ENCODE measurements around the gene RAI2. TPM values are rescaled to one million over a fixed set of nuclear protein-coding genes. Genes with fewer than 3 reads are reported as not detected.

The RAI2 gene
- total RNA-seq, 2 donors from 2014 or later, result 13.9 to 29.6 TPM

DNA sequence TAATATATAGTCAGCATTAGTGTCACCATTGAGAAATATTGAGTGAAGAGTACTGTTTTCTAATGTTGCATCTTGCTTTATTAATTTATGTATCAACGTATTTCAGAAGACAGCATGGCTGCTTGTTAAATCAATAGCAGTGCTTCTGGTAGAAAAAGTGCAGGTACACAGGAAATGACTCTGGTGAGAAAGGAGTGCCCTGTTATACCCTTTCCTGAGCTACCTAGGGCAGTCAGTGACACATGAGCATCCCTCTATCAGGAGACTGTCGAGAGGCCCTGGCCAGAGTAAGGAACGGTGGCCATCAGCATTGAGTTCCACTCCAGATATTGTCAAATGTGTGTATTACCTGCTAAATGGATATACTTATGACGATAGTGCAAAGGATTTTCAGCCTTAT is 81.7 kb downstream of the RAI2 start:
- no peak overlapping the region for H3K27ac ChIP-seq
- DNase-seq (ENCODE audit: low spot score), result no peak
- H3K4me3 ChIP-seq, result no peak overlapping the region
- no peaks in the 10 kb centered on the region for H3K4me1 ChIP-seq
- H3K9me3 ChIP-seq, result peaks cover 0 to 4% of the 10 kb centered on the region in 2 donors
- H3K36me3 ChIP-seq, result no peaks in the 10 kb centered on the region
- H3K27me3 ChIP-seq, result no peaks in the 10 kb centered on the region
- TF ChIP-seq, protein P1, sequence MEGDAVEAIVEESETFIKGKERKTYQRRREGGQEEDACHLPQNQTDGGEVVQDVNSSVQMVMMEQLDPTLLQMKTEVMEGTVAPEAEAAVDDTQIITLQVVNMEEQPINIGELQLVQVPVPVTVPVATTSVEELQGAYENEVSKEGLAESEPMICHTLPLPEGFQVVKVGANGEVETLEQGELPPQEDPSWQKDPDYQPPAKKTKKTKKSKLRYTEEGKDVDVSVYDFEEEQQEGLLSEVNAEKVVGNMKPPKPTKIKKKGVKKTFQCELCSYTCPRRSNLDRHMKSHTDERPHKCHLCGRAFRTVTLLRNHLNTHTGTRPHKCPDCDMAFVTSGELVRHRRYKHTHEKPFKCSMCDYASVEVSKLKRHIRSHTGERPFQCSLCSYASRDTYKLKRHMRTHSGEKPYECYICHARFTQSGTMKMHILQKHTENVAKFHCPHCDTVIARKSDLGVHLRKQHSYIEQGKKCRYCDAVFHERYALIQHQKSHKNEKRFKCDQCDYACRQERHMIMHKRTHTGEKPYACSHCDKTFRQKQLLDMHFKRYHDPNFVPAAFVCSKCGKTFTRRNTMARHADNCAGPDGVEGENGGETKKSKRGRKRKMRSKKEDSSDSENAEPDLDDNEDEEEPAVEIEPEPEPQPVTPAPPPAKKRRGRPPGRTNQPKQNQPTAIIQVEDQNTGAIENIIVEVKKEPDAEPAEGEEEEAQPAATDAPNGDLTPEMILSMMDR (IDR thresholded peaks at IDR 0.05), result no peak

DNA sequence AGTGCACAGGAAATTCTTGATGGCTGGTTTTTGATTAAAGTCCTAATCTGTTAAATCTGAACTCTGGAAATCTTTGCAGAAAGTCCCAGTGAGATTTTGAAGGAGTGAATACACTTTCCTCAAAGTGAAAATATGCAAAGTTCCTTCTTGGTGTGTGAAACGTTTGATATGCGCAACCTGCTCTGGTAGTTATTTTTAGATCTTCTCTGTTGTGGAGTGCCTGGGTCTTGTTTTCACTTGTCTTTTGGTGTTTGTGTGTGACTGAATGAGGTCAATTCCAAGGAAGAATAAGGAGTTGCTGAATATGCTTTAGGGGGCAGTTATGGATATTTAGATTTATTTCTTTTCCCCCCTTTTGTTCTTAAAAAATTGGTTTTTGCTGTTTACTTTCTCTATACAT is 82.1 kb downstream of the RAI2 start:
- TF ChIP-seq, protein P1 (IDR thresholded peaks at IDR 0.05), result no peak
- Histone ChIP-seq H3K4me3 (no peak overlapping the region), H3K27ac (no peak overlapping the region), H3K27me3 (no peaks in the 10 kb centered on the region), H3K36me3 (no peaks in the 10 kb centered on the region), H3K4me1 (no peaks in the 10 kb centered on the region), H3K9me3 (peaks cover 0 to 4% of the 10 kb centered on the region in 2 donors)
- no peak for DNase-seq (ENCODE audit: low spot score)

DNA sequence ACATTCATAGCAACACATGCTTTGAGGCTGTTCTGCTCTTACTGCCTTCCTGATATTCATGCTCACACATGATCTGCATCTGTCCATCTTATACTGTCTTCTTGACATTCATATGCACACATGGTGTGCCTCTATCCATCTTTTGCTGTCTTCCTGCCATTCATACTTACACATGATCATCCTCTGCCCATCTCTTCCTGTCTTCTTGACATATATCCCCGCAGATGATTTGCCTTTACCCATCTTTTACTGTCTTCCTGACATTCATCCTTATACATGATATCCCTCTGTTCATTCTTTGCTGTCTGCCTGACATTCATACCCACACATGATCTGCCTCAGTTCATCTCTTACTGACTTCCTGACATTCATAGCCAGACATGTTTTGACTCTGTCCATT is 87.0 kb downstream of the RAI2 start:
- Histone ChIP-seq H3K36me3 (no peaks in the 10 kb centered on the region), H3K4me3 (no peak overlapping the region), H3K27me3 (no peaks in the 10 kb centered on the region), H3K4me1 (no peaks in the 10 kb centered on the region), H3K27ac (no peak overlapping the region), H3K9me3 (no peaks in the 10 kb centered on the region)
- TF ChIP-seq, protein P1 (IDR thresholded peaks at IDR 0.05), result no peak
- no peak for DNase-seq (ENCODE audit: low spot score)

DNA sequence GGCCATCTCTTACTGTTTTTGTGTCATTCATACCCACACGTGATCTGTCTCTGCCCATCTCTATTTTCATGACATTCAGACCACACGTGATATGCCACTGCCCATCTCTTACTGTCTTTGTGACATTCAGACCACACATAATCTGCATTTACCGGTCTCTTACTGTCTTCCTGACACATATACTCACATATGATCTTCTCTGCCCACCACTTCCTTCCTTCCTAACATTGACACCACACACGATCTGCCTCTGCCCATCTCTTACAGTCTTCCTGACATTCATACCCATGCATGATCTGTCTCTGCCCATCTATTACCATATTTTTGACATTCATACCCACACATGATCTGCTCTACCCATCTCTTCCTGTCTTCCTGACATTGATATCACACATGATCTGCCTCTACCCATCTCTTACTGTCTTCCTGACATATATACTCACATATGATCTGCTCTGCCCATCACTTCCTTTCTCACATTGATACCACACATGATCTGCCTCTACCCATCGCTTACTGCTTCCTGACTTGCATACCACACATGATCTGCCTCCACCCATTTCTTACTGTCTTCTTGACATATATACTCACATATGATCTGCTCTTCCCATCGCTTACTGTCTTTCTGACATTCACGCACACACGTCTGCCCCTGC is 87.7 kb downstream of the RAI2 start:
- TF ChIP-seq, protein P1 (IDR thresholded peaks at IDR 0.05), result no peak
- no peaks in the 10 kb centered on the region for H3K4me1 ChIP-seq
- DNase-seq (ENCODE audit: low spot score), result no peak
- no peaks in the 10 kb centered on the region for H3K36me3 ChIP-seq
- H3K4me3 ChIP-seq, result no peak overlapping the region
- H3K27me3 ChIP-seq, result no peaks in the 10 kb centered on the region
- H3K27ac ChIP-seq, result no peak overlapping the region
- no peaks in the 10 kb centered on the region for H3K9me3 ChIP-seq

DNA sequence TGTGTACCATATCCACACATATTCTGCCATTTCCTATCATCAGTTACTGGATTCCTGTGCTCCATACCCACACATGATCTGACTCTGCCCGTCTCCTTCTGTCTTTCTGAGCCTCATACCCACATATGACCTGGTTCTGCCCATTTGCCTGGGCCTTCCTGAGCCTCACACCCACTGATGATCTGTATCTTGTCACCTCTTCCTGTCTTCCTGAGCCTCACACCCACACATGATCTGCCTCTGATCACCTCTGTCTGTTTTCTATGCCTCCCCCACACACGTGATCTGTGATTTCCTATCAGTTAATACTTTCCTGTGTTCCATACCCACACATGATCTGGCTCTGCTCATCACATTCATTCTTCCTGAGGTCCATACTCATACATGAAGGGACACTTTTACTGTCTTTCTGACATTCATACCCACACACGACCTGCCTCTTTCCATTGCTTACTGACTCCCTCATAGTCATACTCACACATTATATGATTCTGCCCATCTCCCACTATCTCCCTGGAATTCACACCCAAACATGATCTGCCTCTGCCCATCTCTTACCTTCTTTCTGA is 91.3 kb downstream of the RAI2 start:
- TF ChIP-seq, protein P1 (IDR thresholded peaks at IDR 0.05), result no peak
- Histone ChIP-seq H3K27me3 (no peaks in the 10 kb centered on the region), H3K36me3 (no peaks in the 10 kb centered on the region), H3K9me3 (no peaks in the 10 kb centered on the region), H3K27ac (no peak overlapping the region), H3K4me1 (no peaks in the 10 kb centered on the region), H3K4me3 (no peak overlapping the region)
- no peak for DNase-seq (ENCODE audit: low spot score)

DNA sequence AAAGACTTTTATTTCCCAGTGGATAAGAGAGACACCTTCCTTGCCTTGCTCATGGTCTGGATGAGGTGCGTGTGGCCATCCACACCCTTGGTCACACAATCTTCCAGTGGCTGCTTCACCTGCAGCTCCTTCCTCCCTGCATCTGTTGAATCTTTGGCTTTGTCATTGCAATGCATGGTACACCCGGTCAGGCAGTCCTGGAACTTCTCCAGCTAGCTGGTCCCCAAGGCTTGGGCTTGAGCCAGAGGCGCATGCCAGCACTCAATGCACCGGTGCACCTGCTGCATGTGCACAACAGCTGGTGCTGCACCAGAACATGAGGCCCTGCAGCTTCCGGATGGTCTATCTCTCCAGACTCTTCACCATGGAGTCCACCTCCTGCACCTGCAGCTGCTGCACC is 92.1 kb downstream of the RAI2 start:
- H3K27me3 ChIP-seq, result no peaks in the 10 kb centered on the region
- TF ChIP-seq, protein P1 (IDR thresholded peaks at IDR 0.05), result no peak
- H3K4me3 ChIP-seq, result no peak overlapping the region
- no peak overlapping the region for H3K27ac ChIP-seq
- no peaks in the 10 kb centered on the region for H3K9me3 ChIP-seq
- no peak for DNase-seq (ENCODE audit: low spot score)
- no peaks in the 10 kb centered on the region for H3K36me3 ChIP-seq
- no peaks in the 10 kb centered on the region for H3K4me1 ChIP-seq

All from right atrium auricular region (tissue), 2 donors.